CD4-positive, alpha-beta T cell treated with Interleukin-10 for 1 hour (primary cell): ENCODE results near the gene PTRH2.
"Not testable (repeated sequence)": the region's sequence is repeated elsewhere in the genome, so short reads cannot be mapped to it uniquely, and the experiment has no call there.

Source experiments
- DNase-seq: peaks from one replicate; pipeline ENCODE4 v3.0.0-alpha.2; 2020

The PTRH2 gene

DNA sequence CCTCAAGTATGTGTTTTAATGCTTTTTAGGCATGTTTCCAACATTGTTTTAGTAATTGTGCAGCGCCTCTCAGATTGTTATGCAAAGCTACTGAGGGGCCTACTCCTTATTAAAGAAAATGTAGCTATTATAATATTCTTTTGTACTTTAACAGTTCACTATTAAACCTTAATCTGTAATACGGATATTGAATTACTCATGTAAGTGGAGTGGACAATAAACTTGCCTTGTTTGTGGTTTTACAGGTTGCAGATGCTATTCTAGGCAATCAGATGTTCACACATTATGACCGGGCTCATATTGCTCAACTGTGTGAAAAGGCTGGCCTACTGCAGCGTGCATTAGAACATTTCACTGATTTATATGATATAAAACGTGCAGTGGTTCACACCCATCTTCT, 41.0 kb downstream of the PTRH2 start:
- DNase-seq: no peak

DNA sequence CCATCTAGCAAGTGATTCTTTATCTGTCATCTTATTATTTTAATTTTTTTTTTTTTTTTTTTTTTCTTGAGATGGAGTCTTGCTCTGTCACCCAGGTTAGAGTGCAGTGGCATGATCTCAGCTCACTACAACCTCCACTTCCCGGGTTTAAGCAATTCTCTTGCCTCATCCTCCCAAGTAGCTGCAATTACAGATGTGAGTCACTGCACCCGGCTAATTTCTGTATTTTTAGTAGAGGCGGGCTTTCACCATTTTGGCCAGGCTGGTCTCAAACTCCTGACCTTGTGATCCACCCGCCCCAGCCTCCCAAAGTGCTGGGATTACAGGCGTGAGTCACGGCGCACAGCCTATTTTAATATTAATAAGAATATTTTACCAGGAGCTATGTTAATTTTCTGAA, 50.6 kb downstream of the PTRH2 start:
- DNase-seq: not testable (repeated sequence)

DNA sequence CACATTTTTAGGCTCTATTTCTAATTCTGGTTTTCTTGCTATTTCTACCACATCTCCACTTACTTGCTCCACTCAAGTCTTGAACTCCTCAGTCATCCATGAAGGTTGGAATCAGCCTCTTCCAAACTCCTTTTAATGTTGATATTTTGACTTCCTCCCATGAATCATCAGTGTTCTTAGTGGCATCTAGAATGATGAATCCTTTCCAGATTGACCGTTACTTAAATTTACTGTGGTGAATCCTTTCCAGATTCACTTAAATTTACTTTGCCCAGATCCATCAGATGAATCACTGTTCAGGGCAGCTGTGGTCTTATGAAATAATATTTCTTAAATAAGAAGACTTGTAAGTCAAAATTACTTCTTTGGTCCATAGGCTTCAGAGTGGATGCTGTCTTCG, 55.1 kb downstream of the PTRH2 start:
- DNase-seq: no peak

DNA sequence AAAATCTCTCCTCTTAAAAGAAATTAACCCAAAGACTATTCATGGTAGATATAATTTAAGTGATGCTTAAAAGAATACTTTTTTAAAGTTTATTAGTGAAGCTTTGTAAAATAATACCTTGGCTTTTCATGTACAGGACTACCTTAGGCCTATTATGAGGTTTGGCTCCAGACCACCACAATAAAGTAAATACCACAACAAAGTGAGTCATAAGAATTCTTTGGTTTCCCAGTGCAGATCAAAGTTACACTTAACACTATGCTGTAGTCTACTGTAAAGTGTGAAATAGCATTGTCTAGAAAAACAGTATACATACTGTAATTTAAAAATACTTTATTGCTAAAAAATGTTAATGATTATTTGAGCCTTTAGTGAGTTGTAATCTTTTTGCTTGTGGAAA, 55.9 kb downstream of the PTRH2 start:
- peak; percentile 30 for DNase-seq

DNA sequence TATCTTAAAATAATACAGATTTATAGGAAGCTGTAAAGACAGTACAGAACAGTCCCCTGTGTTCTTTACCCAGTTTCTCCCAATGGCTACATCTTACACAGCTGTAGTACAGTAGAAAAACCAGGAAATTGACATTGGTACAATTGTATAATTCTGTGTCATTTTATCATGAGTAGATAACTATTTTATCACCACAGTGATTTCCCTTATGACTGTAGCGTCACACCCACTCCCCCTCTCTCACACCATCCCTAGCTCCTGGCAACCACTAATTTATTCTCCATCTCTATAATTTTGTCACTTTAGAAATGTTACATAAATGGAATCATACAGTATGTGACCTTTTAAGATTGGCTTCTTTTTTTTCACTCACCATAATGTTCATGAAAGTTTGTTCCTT, 56.6 kb downstream of the PTRH2 start:
- DNase-seq: no peak

DNA sequence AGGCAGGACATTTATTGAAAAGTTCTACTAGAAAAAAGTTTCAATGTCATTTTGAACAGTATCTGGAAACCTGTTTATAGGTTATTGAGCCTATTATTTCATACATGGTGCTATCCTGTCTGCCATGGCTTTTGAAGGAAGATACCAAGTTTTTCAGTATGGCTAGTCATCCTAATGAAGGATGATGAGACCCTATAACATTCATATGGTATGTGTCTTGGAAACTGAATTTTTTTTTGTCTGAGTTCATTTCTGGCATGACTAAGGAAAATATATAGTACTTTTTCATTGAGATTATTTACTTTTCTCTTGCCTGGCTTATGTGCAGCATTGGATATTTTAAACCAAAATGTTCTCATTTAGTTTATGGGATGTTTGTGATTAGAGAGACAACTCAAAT, 57.3 kb downstream of the PTRH2 start:
- no peak for DNase-seq
